H1 (cell line): ENCODE measurements around the gene TSEN2. TPM values are rescaled to one million over a fixed set of nuclear protein-coding genes. Genes with fewer than 3 reads are reported as not detected.

Source experiments
- EGR1 ChIP-seq: IDR thresholded peaks from 2 replicates; pipeline ENCODE4 v1.6.1; 2011; ENCODE audit warnings: low read depth, low read length, borderline replicate concordance
- EP300 ChIP-seq, 2 experiments: IDR thresholded peaks; 1 replicate in 1 of 2; 2 replicates in 1 of 2; pipeline ENCODE4 v1.6.1; 2011 to 2012; ENCODE audit warnings: low read depth in 2 of 2, low read length in 2 of 2, mild to moderate bottlenecking in 2 of 2, borderline replicate concordance in 1 of 2, inconsistent platforms in 1 of 2, moderate library complexity in 1 of 2
- HDAC2 ChIP-seq, 2 experiments: fragments of 300-600 bp in 1 of 2; sonication (generic) in 1 of 2; IDR thresholded peaks; 2 replicates each; pipeline ENCODE4 v1.6.1; 2011 to 2012; ENCODE audit warnings: low read depth in 2 of 2, low read length in 2 of 2, mild to moderate bottlenecking in 2 of 2, moderate library complexity in 2 of 2, borderline replicate concordance in 1 of 2, inconsistent platforms in 1 of 2
- SP2 ChIP-seq: IDR thresholded peaks from 2 replicates; pipeline ENCODE4 v1.6.1; 2012; ENCODE audit warnings: mild to moderate bottlenecking, low read length, inconsistent platforms
- polyA plus RNA-seq, 7 experiments: library from polyadenylated mRNA; depleted of rRNA in 3 of 7; stranded (reverse) in 5 of 7; unstranded in 2 of 7; fragments of >200 nt in 5 of 7; fragments of 200-250 nt in 2 of 7; gene quantifications; 1 replicate in 5 of 7; 2 replicates in 1 of 7; 4 replicates in 1 of 7; pipeline versions ENCODE4 v1.2.1 to v1.2.3, GENCODE V29; 2011 to 2013; ENCODE audit warnings: missing spikeins in 2 of 7, mixed read lengths in 2 of 7
- total RNA-seq: library from RNA; stranded (reverse); fragmentation: NEBNext Ultra II Directional; extraction: Animal tissue kit (Norgen Biotek cat#: 25700); gene quantifications from 2 replicates; pipeline ENCODE4 v1.2.1, GENCODE V29; 2021

TSEN2 gene
- total and polyA plus RNA-seq, 2 of the 8 experiments (the other 6 are each of a cell fraction or from before 2014, with no cell fraction given): 16.1 to 22.4 TPM

GRCh38 chr3:12571986-12572385 is 87.7 kb downstream of the TSEN2 start (continued):
- TF ChIP-seq SP2 (no peak), HDAC2 (IDR thresholded peaks at IDR 0.05; ENCODE audit: borderline replicate concordance in 1 of 2, low read depth in 2 of 2, low read length in 2 of 2) (no peak), EP300 (IDR thresholded peaks at IDR 0.05; ENCODE audit: borderline replicate concordance in 1 of 2, low read depth in 2 of 2, low read length in 2 of 2) (no peak), EGR1 (no peak)
- TF ChIP-seq, all 59 proteins: peak for 0
